Mononuclear cell (primary cell): Measurements from ENCODE around the gene XRCC5. TPM values are rescaled to one million over a fixed set of nuclear protein-coding genes. Genes with fewer than 3 reads are reported as not detected.
"Not testable (repeated sequence)": the region's sequence is repeated elsewhere in the genome, so short reads cannot be mapped to it uniquely, and the experiment has no call there.

Experiments used
- H3K27me3 ChIP-seq: 2 replicates; pipeline ENCODE4 v1.6.0; 2011; ENCODE audit warnings: low read length, control low read depth; ENCODE audit not compliant: insufficient read depth
- H3K4me1 ChIP-seq: 2 replicates; pipeline ENCODE4 v1.5.1; 2011; ENCODE audit warnings: mild to moderate bottlenecking, low read length, control low read depth; ENCODE audit not compliant: insufficient read depth
- H3K4me3 ChIP-seq: 2 replicates; pipeline ENCODE4 v1.5.1; 2011; ENCODE audit warnings: mild to moderate bottlenecking, low read length, moderate library complexity
- H3K9me3 ChIP-seq: 2 replicates; pipeline ENCODE4 v1.5.1; 2011; ENCODE audit warnings: low read depth, mild to moderate bottlenecking, control low read depth, low read length
- total RNA-seq: library from RNA; depleted of rRNA; stranded (reverse); fragments of >200 nt; gene quantifications from one replicate; pipeline ENCODE4 v1.2.3, GENCODE V29; 2012

Gene XRCC5
- total RNA-seq, 1 donor, result 132 TPM

GRCh38 chr2:216121255-216121654, 12.1 kb downstream of the XRCC5 start:
- Histone ChIP-seq H3K4me3 (no peak overlapping the region), H3K27me3 (no peaks in the 10 kb centered on the region), H3K9me3 (no peaks in the 10 kb centered on the region), H3K4me1 (peaks cover 12% of the 10 kb centered on the region)

DNA sequence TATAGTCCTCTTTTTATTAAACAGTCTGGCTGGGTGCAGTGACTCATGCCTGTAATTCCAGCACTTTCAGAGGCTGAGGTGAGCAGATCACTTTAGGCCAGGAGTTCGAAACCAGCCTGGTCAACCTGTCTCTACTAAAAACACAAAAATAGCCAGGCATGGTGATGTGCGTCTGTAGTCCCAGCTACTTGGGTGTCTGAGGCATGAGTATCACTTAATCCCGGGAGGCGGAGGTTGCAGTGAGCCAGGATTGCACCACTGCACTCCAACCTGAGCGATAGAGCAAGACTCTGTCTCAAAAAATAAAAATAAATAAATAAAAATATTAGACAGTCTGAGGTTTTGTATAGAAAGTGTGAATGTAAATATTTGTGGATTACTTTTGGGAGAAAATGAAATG, 17.8 kb downstream of the XRCC5 start:
- H3K27me3 ChIP-seq, result no peaks in the 10 kb centered on the region
- peaks cover 4% of the 10 kb centered on the region for H3K4me1 ChIP-seq
- H3K9me3 ChIP-seq, result no peaks in the 10 kb centered on the region
- H3K4me3 ChIP-seq, result no peak overlapping the region

GRCh38 chr2:216130346-216130971, 21.3 kb downstream of the XRCC5 start:
- Histone ChIP-seq H3K27me3 (no peaks in the 10 kb centered on the region), H3K4me3 (no peak overlapping the region), H3K4me1 (peaks cover 4% of the 10 kb centered on the region), H3K9me3 (no peaks in the 10 kb centered on the region)

DNA sequence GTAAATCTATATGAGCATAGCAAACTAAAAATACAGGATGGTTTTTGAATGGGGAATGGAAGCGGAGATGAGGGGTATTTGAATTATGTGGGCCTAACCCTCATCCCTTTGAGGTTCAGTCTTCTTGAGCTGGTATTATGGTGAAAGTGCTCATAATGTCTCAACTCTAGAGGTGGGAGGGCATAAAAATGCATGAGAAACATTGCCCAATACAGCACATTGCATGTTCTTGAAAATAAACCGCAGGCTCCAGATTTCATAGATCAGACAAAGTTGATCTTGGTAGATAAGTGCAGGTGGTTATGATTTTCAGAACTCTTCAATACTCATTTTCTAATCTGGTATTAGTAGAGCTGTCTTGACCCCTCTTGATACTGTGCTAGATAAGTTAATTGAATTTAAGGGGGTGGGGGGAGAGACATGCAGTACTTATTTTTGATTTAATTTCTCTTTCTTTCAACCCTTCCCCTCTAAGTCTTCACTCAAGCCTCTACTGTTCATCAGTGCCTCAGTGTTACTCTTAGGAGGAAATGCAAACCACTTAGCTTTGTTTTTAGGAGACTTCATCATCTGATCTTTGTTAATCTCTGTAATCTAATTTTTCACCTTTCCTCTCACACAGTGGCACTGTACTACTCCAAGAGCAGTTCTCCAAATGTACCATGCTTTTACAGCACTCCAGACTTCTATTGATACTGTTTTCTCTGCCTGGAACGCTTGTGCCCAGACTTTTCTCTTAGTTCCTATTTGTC, 22.2 kb downstream of the XRCC5 start:
- H3K27me3 ChIP-seq, result no peaks in the 10 kb centered on the region
- H3K4me1 ChIP-seq, result peaks cover 4% of the 10 kb centered on the region
- no peak overlapping the region for H3K4me3 ChIP-seq

DNA sequence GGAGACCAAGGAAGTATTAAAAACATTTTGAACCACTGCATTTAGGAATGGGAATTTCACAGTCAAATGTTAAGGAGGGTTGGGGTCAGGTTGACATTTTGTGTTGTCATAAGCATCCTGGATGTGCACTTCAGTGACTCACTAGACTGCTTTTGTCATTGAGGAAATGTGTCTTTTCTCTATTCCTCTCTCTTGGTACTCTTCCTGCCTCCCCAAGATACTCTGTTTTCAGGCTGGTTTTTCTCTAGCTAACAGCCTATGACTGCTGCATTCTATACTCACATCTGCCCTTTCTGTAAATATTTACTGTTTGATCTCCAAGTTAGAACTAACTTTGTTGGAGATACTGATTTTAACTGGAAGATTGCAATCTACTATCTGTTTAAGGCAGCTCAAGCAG, 23.4 kb downstream of the XRCC5 start:
- H3K4me1 ChIP-seq, result peaks cover 4% of the 10 kb centered on the region
- H3K9me3 ChIP-seq, result no peaks in the 10 kb centered on the region
- H3K27me3 ChIP-seq, result no peaks in the 10 kb centered on the region
- no peak overlapping the region for H3K4me3 ChIP-seq

More for the DNA sequence above, 22.2 kb downstream of the XRCC5 start:
- no peaks in the 10 kb centered on the region for H3K9me3 ChIP-seq

DNA sequence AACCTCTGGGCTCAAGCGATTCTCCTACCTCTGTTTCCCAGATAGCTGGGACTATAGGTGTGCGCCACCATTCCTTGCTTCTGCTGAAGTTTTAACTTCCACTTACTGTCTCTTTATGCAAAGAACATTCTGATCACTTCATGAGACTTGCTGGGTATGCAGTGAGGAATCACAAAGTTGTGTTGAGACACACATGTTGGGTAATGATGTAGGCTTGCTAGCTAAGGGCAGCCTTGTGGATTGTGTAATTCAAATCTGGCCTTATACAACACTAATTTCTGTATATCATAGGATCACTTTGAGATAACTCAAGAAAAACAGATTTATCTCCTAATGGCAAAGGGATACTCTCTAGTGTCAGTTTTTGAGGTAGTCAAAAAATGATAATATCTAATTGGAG, 24.2 kb downstream of the XRCC5 start:
- no peaks in the 10 kb centered on the region for H3K9me3 ChIP-seq
- H3K4me1 ChIP-seq, result peaks cover 4% of the 10 kb centered on the region
- H3K4me3 ChIP-seq, result no peak overlapping the region
- no peaks in the 10 kb centered on the region for H3K27me3 ChIP-seq

DNA sequence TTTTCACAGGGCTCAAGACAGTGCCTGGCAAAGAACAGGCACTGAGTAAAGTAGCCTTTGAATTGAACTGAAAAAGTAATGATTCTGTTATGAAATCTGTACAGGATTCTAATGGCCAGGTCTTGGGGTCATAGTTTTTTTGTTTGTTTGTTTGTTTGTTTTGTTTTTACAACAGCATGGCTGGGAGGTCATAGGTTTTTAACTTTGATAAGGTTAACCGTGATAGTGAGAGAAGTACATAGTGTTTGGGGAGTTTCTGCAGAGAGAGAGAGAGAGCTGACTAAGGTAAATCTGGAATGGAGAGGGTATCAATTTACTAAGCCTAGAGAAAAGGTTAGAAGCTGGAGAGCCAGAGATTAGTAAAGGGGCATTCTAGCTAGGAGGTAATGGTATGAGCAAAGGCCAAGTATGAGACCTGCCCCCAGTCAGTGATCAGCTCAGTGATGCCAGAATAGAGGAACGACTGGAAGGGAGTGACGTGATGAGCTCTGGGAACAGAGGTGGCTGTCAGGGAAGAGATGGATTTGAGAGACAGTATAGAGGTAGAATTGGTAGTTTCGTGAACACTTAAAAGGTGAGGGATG, 25.9 kb downstream of the XRCC5 start:
- peaks cover 4% of the 10 kb centered on the region for H3K4me1 ChIP-seq
- no peaks in the 10 kb centered on the region for H3K27me3 ChIP-seq
- H3K4me3 ChIP-seq, result no peak overlapping the region
- H3K9me3 ChIP-seq, result no peaks in the 10 kb centered on the region

GRCh38 chr2:216139884-216140283, 30.7 kb downstream of the XRCC5 start:
- no peaks in the 10 kb centered on the region for H3K4me1 ChIP-seq
- no peaks in the 10 kb centered on the region for H3K9me3 ChIP-seq
- H3K4me3 ChIP-seq, result no peak overlapping the region
- H3K27me3 ChIP-seq, result no peaks in the 10 kb centered on the region

DNA sequence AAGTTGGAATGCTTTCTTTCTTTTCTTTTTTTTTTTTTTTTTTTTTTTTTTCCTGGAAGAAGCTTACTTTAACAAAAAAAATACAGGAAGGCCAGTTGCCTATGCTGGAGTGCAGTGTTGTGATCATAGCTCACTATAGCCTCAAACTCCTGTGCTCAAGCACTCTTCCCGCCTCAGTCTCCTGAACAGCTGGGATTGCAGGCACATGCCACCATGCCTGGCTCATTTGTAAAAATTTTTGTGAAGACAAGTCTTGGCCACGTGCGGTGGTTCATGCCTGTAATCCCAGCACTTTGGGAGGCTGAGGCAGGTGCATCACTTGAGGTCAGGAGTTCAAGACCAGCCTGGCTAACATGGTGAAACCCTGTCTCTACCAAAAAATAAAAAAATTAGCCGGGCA, 32.4 kb downstream of the XRCC5 start:
- not testable (repeated sequence) for H3K4me3 ChIP-seq, H3K4me1 ChIP-seq, H3K9me3 ChIP-seq, H3K27me3 ChIP-seq

GRCh38 chr2:216142540-216142939, 33.4 kb downstream of the XRCC5 start:
- H3K4me1 ChIP-seq, result no peaks in the 10 kb centered on the region
- no peak overlapping the region for H3K4me3 ChIP-seq
- H3K27me3 ChIP-seq, result no peaks in the 10 kb centered on the region

DNA sequence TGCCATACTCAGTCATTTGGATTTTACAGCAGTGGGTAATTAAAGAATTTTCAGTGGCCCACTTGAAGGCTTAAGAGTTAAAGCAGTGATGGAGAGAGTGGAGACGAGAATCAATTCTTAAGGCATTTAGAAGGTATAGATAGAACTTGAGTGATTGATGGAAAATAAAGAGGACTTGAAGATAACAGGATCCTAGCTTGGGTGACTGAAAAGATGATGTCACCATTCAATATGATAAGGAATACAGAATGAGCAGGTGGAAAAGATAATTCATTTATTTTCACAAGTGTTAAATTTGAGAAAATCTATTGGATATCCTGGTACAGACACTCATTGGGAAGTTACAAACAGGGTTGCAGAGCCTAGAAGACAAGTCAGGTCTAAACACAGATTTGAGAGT, 35.2 kb downstream of the XRCC5 start:
- H3K4me3 ChIP-seq, result no peak overlapping the region
- H3K27me3 ChIP-seq, result no peaks in the 10 kb centered on the region
- no peaks in the 10 kb centered on the region for H3K9me3 ChIP-seq
- H3K4me1 ChIP-seq, result no peaks in the 10 kb centered on the region

More at GRCh38 chr2:216142540-216142939, 33.4 kb downstream of the XRCC5 start:
- no peaks in the 10 kb centered on the region for H3K9me3 ChIP-seq

- H3K27me3 ChIP-seq, result no peaks in the 10 kb centered on the region
- no peak overlapping the region for H3K4me3 ChIP-seq
- H3K4me1 ChIP-seq, result no peaks in the 10 kb centered on the region
- no peaks in the 10 kb centered on the region for H3K9me3 ChIP-seq
These were observed 35.7 kb downstream of the XRCC5 start for GRCh38 chr2:216144857-216145256.

- Histone ChIP-seq H3K9me3 (no peaks in the 10 kb centered on the region), H3K4me1 (no peaks in the 10 kb centered on the region), H3K4me3 (no peak overlapping the region), H3K27me3 (no peaks in the 10 kb centered on the region)
These were observed 37.4 kb downstream of the XRCC5 start for GRCh38 chr2:216146573-216146972.

- H3K4me3 ChIP-seq, result no peak overlapping the region
- H3K9me3 ChIP-seq, result no peaks in the 10 kb centered on the region
- H3K4me1 ChIP-seq, result no peaks in the 10 kb centered on the region
- no peaks in the 10 kb centered on the region for H3K27me3 ChIP-seq
These were observed 38.3 kb downstream of the XRCC5 start for GRCh38 chr2:216147172-216148131.

- no peak overlapping the region for H3K4me3 ChIP-seq
- no peaks in the 10 kb centered on the region for H3K4me1 ChIP-seq
- H3K9me3 ChIP-seq, result no peaks in the 10 kb centered on the region
- no peaks in the 10 kb centered on the region for H3K27me3 ChIP-seq
These were observed 39.8 kb downstream of the XRCC5 start for GRCh38 chr2:216148983-216149382.
